ENCODE data around the gene LIN28A. TPM values are rescaled to one million over a fixed set of nuclear protein-coding genes. Genes with fewer than 3 reads are reported as not detected.

The LIN28A gene
- total and polyA plus RNA-seq, 2 donors (not counting 1 experiment from before 2014, with no cell fraction given) = not detected

DNA sequence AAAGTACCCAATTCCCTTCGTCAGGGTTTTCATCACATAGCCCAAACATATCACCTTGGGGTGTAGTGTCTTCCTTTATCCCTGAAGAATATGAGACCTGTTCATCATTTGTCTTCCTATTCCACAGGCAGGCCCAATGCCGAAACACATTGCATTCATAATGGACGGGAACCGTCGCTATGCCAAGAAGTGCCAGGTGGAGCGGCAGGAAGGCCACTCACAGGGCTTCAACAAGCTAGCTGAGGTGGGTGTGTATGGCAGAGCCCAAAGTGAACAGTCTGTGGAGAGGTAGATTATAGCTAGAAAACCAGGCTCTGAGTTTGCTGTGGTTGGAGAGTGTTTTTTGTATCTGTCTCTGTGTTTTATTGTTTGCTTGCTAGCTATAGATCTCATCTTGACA, 27.4 kb downstream of the LIN28A start:
- no peak for ATAC-seq (ENCODE audit: low read depth)
- 100% methylated on average over 4 of the region's 6 CpGs for WGBS (ENCODE audit: insufficient coverage)
- H3K4me1 ChIP-seq (ENCODE audit: control insufficient read depth in 2 of 2, insufficient read depth in 2 of 2, low read length in 2 of 2) = peaks cover 3 to 6% of the 10 kb centered on the region in 2 donors
- DNase-seq = no peak
- intact Hi-C loops (cut with micrococcal nuclease) = loop anchor here (10.0 kb wide), 1 partner anchor 123 kb away; the partner anchor contains the start of gene CD52
- ChIA-PET CTCF (interaction anchor here (0.5 to 1.3 kb wide), 4 partner anchors 29 to 193 kb away, joined by 3 to 5 read pairs (median 3); no protein-coding TSS in a partner anchor), POLR2A (no interaction called here)
- H3K9me3 ChIP-seq (ENCODE audit: control extremely low read depth in 1 of 3, control insufficient read depth in 2 of 3, insufficient read depth in 1 of 3, low read length in 2 of 3) = no peaks in the 10 kb centered on the region
- peaks cover 8 to 59% of the 10 kb centered on the region in 2 experiments for H3K36me3 ChIP-seq (replicated peaks in 1 of 2; ENCODE audit: control extremely low read depth in 1 of 2, control insufficient read depth in 1 of 2, extremely low read depth in 1 of 2, insufficient read depth in 2 of 2, low read length in 1 of 2)
- H3K4me3 ChIP-seq (ENCODE audit: control extremely low read depth in 1 of 5, extremely low read depth in 1 of 5, insufficient read depth in 1 of 5, low read depth in 2 of 5, low read length in 4 of 5) = no peak overlapping the region
- H3K27me3 ChIP-seq (replicated peaks in 1 of 4; ENCODE audit: control extremely low read depth in 1 of 4, control insufficient read depth in 3 of 4, insufficient read depth in 4 of 4, low read length in 3 of 4) = no peaks in the 10 kb centered on the region
- Mint-ChIP-seq H3K27me3 (no peaks in the 10 kb centered on the region), H3K27ac (no peak overlapping the region), H3K9me3 (ENCODE audit: insufficient read depth) (no peaks in the 10 kb centered on the region), H3K4me3 (no peak overlapping the region), H3K4me1 (peaks cover 7% of the 10 kb centered on the region)
- H3K9ac ChIP-seq (ENCODE audit: low read length) = no peak overlapping the region
- TF ChIP-seq, protein P1, sequence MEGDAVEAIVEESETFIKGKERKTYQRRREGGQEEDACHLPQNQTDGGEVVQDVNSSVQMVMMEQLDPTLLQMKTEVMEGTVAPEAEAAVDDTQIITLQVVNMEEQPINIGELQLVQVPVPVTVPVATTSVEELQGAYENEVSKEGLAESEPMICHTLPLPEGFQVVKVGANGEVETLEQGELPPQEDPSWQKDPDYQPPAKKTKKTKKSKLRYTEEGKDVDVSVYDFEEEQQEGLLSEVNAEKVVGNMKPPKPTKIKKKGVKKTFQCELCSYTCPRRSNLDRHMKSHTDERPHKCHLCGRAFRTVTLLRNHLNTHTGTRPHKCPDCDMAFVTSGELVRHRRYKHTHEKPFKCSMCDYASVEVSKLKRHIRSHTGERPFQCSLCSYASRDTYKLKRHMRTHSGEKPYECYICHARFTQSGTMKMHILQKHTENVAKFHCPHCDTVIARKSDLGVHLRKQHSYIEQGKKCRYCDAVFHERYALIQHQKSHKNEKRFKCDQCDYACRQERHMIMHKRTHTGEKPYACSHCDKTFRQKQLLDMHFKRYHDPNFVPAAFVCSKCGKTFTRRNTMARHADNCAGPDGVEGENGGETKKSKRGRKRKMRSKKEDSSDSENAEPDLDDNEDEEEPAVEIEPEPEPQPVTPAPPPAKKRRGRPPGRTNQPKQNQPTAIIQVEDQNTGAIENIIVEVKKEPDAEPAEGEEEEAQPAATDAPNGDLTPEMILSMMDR (IDR thresholded peaks at IDR 0.05) = no peak
- TF ChIP-seq EZH2 (IDR thresholded peaks at IDR 0.05; ENCODE audit: borderline replicate concordance, insufficient read depth, low read depth, low read length, poor library complexity, severe bottlenecking) = no peak
- no peak overlapping the region for H3K27ac ChIP-seq (ENCODE audit: low read length in 2 of 2)
- no peak overlapping the region for H3K4me2 ChIP-seq (replicated peaks; ENCODE audit: low read depth, low read length, poor library complexity, severe bottlenecking)
- no peak overlapping the region for H2AFZ ChIP-seq (ENCODE audit: insufficient read depth, low read depth, low read length, poor library complexity, severe bottlenecking)
- H3K79me2 ChIP-seq (ENCODE audit: control insufficient read depth, insufficient read depth, low read length) = peaks cover 37% of the 10 kb centered on the region
- no peaks in the 10 kb centered on the region for H4K20me1 ChIP-seq (ENCODE audit: control insufficient read depth, insufficient read depth, low read length, poor library complexity, severe bottlenecking)

DNA sequence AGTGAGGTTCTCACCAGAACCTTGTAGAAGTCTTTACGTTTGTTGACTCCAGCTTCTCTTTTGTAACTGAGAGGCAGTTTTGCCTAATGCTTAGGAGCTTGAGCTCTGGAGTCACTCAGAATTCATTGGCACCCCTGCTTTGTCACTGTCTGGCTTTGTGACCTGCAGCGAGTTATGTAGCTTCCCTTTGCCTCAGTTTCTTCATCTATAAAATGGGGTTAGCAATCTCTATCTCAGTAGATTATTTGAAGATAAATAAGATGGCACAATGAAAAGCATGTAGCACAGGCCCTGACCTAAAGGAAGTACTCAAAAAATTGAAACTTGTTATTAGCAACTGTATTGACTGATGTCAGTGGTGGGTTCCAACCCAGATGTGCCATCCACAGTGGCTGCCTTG, 29.6 kb downstream of the LIN28A start:
- peaks cover 22% of the 10 kb centered on the region for H3K79me2 ChIP-seq (ENCODE audit: control insufficient read depth, insufficient read depth, low read length)
- H3K4me1 Mint-ChIP-seq = no peaks in the 10 kb centered on the region
- ATAC-seq (ENCODE audit: low read depth) (no peak), DNase-seq (no peak)
- 100% methylated on average over 1 of the region's 2 CpGs for WGBS (ENCODE audit: insufficient coverage)
- H2AFZ ChIP-seq (ENCODE audit: insufficient read depth, low read depth, low read length, poor library complexity, severe bottlenecking) = no peak overlapping the region
- H3K9ac ChIP-seq (ENCODE audit: low read length) = no peak overlapping the region
- CTCF ChIA-PET = no interaction called here
- H4K20me1 ChIP-seq (ENCODE audit: control insufficient read depth, insufficient read depth, low read length, poor library complexity, severe bottlenecking) = no peaks in the 10 kb centered on the region
- H3K4me2 ChIP-seq (replicated peaks; ENCODE audit: low read depth, low read length, poor library complexity, severe bottlenecking) = no peak overlapping the region
- TF ChIP-seq EZH2 (IDR thresholded peaks at IDR 0.05; ENCODE audit: borderline replicate concordance, insufficient read depth, low read depth, low read length, poor library complexity, severe bottlenecking) = no peak
- TF ChIP-seq, protein P1 (IDR thresholded peaks at IDR 0.05) = no peak
- H3K36me3 ChIP-seq (replicated peaks in 1 of 2; ENCODE audit: control extremely low read depth in 1 of 2, control insufficient read depth in 1 of 2, extremely low read depth in 1 of 2, insufficient read depth in 2 of 2, low read length in 1 of 2) = peaks cover 8 to 78% of the 10 kb centered on the region in 2 experiments
- POLR2A ChIA-PET = no interaction called here
- H3K27me3 Mint-ChIP-seq = no peaks in the 10 kb centered on the region
- intact Hi-C loops (cut with micrococcal nuclease) = no loop called here
- no peak overlapping the region for H3K27ac Mint-ChIP-seq
- H3K4me3 ChIP-seq (ENCODE audit: control extremely low read depth in 1 of 5, extremely low read depth in 1 of 5, insufficient read depth in 1 of 5, low read depth in 2 of 5, low read length in 4 of 5) = no peak overlapping the region
- no peaks in the 10 kb centered on the region for H3K9me3 Mint-ChIP-seq (ENCODE audit: insufficient read depth)
- no peak overlapping the region for H3K4me3 Mint-ChIP-seq
- H3K27ac ChIP-seq (ENCODE audit: low read length in 2 of 2) = no peak overlapping the region
- no peaks in the 10 kb centered on the region for H3K27me3 ChIP-seq (replicated peaks in 1 of 4; ENCODE audit: control extremely low read depth in 1 of 4, control insufficient read depth in 3 of 4, insufficient read depth in 4 of 4, low read length in 3 of 4)
- H3K9me3 ChIP-seq (ENCODE audit: control extremely low read depth in 1 of 3, control insufficient read depth in 2 of 3, insufficient read depth in 1 of 3, low read length in 2 of 3) = no peaks in the 10 kb centered on the region
- H3K4me1 ChIP-seq (ENCODE audit: control insufficient read depth in 2 of 2, insufficient read depth in 2 of 2, low read length in 2 of 2) = no peaks in the 10 kb centered on the region

All from B cell (primary cell).